ENCODE measurements around the gene SMOC1. TPM values are rescaled to one million over a fixed set of nuclear protein-coding genes. Genes with fewer than 3 reads are reported as not detected.

Gene SMOC1
- total RNA-seq, 2 donors from 2014 or later = 25.2 to 29.8 TPM

DNA sequence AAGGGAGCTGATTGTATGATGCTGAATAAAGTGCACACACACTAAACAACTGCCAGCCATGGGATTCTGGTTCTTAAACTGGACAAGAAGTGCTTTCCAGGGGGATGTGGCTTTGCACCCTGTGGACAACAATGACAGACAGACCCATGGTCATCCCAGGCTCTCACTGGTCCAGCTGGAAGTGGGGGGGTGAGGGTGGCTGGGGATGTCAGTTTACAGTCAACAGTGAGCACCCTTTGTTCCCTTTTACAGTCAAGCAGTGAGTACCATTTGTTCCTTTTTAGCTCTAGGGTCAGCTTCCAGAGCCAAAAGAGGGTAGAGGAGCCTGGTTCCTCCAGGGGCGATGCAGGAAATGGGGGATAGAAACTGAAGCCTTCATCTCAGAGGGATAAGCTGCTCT, 100.7 kb downstream of the SMOC1 start:
- no peak for ATAC-seq (ENCODE audit: insufficient number of reproducible peaks, low FRiP score, low read depth)
- H3K27ac ChIP-seq = no peak overlapping the region

DNA sequence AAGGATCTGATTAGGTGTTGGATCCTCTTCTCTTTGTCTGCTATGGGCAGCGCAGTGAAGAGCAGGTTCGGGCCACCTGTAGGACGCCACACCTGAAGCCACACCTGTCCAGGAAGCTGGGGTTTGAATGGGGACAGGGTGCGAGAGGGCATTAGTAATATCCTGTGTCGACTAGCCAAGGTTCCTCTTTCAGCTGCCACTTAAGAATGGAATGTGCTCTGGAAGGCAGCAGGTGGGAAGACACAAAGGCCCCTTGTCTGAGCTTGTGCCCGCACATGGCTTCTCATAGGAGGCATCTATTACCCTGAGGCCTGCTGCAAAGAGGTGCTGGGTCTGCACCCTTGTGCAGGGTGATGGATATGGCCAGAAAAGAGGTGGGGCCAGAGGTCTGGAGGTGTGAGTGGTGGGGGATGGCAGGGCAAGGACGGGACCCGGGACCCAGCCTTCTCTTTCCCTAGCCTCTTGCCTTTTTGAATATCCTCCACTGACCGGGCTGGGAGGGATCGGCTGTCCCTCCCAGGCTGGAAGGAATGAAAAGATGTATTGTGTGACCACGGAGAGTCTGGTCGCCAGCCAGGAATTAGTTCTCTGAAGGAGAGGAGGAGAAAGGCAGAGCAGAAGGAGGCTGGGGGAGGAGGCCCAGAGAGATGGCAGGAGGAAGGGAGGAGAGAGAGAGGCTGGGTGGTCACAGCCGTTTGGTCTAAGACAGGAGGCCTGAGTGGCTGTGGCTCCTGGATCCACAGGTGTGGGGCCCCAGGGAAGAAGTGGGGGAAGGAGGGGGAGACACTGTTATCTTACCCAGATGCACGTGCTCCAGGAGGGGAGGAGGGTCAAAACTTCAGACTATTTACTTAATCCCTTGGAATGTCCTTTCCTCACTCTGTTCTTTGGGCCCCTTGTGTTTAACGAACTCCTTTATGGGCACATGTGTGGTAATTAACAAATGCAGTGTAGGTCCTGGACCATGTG, 101.5 kb downstream of the SMOC1 start:
- no peak for ATAC-seq (ENCODE audit: insufficient number of reproducible peaks, low FRiP score, low read depth)
- TF ChIP-seq, protein P1, sequence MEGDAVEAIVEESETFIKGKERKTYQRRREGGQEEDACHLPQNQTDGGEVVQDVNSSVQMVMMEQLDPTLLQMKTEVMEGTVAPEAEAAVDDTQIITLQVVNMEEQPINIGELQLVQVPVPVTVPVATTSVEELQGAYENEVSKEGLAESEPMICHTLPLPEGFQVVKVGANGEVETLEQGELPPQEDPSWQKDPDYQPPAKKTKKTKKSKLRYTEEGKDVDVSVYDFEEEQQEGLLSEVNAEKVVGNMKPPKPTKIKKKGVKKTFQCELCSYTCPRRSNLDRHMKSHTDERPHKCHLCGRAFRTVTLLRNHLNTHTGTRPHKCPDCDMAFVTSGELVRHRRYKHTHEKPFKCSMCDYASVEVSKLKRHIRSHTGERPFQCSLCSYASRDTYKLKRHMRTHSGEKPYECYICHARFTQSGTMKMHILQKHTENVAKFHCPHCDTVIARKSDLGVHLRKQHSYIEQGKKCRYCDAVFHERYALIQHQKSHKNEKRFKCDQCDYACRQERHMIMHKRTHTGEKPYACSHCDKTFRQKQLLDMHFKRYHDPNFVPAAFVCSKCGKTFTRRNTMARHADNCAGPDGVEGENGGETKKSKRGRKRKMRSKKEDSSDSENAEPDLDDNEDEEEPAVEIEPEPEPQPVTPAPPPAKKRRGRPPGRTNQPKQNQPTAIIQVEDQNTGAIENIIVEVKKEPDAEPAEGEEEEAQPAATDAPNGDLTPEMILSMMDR (IDR thresholded peaks at IDR 0.05) = no peak
- H3K27me3 ChIP-seq (replicated peaks; ENCODE audit: insufficient read depth) = no peaks in the 10 kb centered on the region
- no peaks in the 10 kb centered on the region for H3K9me3 ChIP-seq
- peaks cover 0 to 17% of the 10 kb centered on the region in 2 donors for H3K4me1 ChIP-seq (ENCODE audit: control insufficient read depth in 1 of 2, low read depth in 2 of 2)
- no peak overlapping the region for H3K4me3 ChIP-seq
- DNase-seq (ENCODE audit: low spot score) = no peak
- no peaks in the 10 kb centered on the region for H3K36me3 ChIP-seq
- no peak overlapping the region for H3K27ac ChIP-seq

More for the DNA sequence above, 100.7 kb downstream of the SMOC1 start:
- TF ChIP-seq, protein P1 (IDR thresholded peaks at IDR 0.05) = no peak
- Histone ChIP-seq H3K4me1 (ENCODE audit: control insufficient read depth in 1 of 2, low read depth in 2 of 2) (peaks cover 0 to 17% of the 10 kb centered on the region in 2 donors), H3K36me3 (no peaks in the 10 kb centered on the region), H3K27me3 (replicated peaks; ENCODE audit: insufficient read depth) (no peaks in the 10 kb centered on the region), H3K4me3 (no peak overlapping the region), H3K9me3 (no peaks in the 10 kb centered on the region)
- DNase-seq (ENCODE audit: low spot score) = no peak

DNA sequence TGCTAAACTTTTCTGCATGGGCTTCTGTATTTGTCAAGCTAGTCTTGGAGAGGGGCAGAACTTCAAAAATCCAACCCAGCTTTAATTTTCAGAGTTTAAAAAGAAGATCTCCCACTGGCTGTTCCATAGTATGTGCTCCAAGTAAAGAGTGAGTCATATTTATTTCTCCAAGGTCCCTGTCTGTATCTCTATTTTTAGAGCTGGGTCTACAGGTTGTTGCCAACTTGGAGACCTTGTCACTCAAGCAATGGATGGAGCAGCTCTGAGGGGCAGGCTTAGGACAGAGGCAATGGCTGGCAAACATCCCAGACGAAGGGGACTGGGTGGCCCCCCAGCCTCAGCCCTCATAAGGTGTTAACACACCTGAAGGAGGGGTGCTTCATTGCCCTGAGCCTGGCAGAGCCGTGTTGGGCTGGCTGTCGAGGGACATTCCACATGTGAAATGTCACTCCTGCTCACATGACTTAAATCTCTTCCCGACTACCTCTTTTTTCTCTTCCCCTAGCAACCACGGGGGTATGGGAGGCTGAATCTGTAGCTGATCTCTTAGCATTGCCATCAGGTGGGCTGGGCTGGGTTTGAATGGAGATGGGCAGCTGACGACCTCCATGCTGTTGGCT, 103.1 kb downstream of the SMOC1 start:
- Histone ChIP-seq H3K9me3 (no peaks in the 10 kb centered on the region), H3K4me3 (peak overlapping the region; percentile 11), H3K4me1 (ENCODE audit: control insufficient read depth in 1 of 2, low read depth in 2 of 2) (peaks cover 0 to 17% of the 10 kb centered on the region in 2 donors), H3K36me3 (no peaks in the 10 kb centered on the region), H3K27me3 (replicated peaks; ENCODE audit: insufficient read depth) (no peaks in the 10 kb centered on the region), H3K27ac (no peak overlapping the region)
- ATAC-seq (ENCODE audit: insufficient number of reproducible peaks, low FRiP score, low read depth) (no peak), DNase-seq (ENCODE audit: low spot score) (no peak)
- TF ChIP-seq, protein P1 (IDR thresholded peaks at IDR 0.05) = no peak

DNA sequence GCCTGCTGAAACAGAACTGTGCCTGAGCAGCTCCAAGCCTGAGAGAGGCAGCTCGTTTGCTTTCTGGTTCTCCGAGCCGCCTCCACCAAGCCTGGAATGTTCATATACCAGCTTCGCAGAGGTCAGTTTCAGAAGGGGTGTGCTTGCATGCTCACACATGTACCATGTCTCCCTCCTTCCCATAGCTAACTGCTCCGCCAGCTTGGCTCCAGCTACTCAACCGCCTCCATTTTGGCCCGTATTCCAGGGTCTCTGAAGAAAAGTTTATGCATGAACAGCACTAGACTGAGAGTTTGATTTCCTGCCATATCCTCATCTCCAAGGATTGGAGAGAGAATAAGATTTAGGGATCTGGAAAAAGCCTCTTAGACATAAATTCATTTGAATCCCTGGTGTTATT, 103.7 kb downstream of the SMOC1 start:
- TF ChIP-seq, protein P1 (IDR thresholded peaks at IDR 0.05) = no peak
- ATAC-seq (ENCODE audit: insufficient number of reproducible peaks, low FRiP score, low read depth) = no peak
- Histone ChIP-seq H3K4me1 (ENCODE audit: control insufficient read depth in 1 of 2, low read depth in 2 of 2) (peaks cover 0 to 17% of the 10 kb centered on the region in 2 donors), H3K27ac (no peak overlapping the region), H3K27me3 (replicated peaks; ENCODE audit: insufficient read depth) (no peaks in the 10 kb centered on the region), H3K9me3 (no peaks in the 10 kb centered on the region), H3K4me3 (peak overlapping the region; percentile 11), H3K36me3 (no peaks in the 10 kb centered on the region)
- DNase-seq (ENCODE audit: low spot score) = no peak

DNA sequence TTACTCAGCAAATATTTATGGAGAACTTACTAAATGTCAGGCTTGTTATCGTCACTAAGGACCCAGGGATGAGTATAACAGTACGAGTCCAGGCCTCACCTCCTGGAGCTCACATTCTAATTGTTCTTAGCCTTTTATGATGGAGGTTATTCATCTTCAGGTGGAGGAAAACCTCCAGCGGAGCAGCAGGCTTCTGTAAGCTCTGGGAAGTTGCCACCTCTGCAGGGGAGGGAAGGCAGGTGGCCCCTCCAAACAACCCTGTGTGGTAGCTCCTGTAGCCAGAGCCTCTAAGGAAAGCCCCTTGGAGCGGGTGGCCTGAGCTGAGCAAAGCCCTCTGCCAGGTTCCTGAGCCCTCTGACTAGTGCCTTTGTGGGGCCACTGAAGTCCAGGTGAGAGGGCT, 104.1 kb downstream of the SMOC1 start:
- TF ChIP-seq, protein P1 (IDR thresholded peaks at IDR 0.05) = no peak
- ATAC-seq (ENCODE audit: insufficient number of reproducible peaks, low FRiP score, low read depth) (no peak), DNase-seq (ENCODE audit: low spot score) (no peak)
- Histone ChIP-seq H3K4me3 (no peak overlapping the region), H3K36me3 (no peaks in the 10 kb centered on the region), H3K27ac (no peak overlapping the region), H3K9me3 (no peaks in the 10 kb centered on the region), H3K27me3 (replicated peaks; ENCODE audit: insufficient read depth) (no peaks in the 10 kb centered on the region), H3K4me1 (ENCODE audit: control insufficient read depth in 1 of 2, low read depth in 2 of 2) (peaks cover 0 to 17% of the 10 kb centered on the region in 2 donors)

Data from thoracic aorta (tissue), 2 donors.